AG09309 (cell line): ENCODE results near the gene CDC14B.

Source experiments
- DNase-seq: peaks from one replicate; pipeline ENCODE4 v3.0.0-alpha.2; 2010; ENCODE audit warnings: low read depth
- H3K4me3 ChIP-seq: 2 replicates; pipeline ENCODE4 v1.5.1; 2011; ENCODE audit warnings: mild to moderate bottlenecking, low read depth, low read length, moderate library complexity; ENCODE audit not compliant: control insufficient read depth
- CTCF ChIP-seq: IDR thresholded peaks from 2 replicates; pipeline ENCODE4 v1.5.1; 2011; ENCODE audit warnings: mild to moderate bottlenecking, low read depth, low read length, inconsistent platforms; ENCODE audit not compliant: insufficient read depth, control insufficient read depth; ENCODE audit errors: missing control alignments

The CDC14B gene

GRCh38 chr9:96513622-96514021 lies 106.0 kb downstream of the CDC14B start:
- DNase-seq, result no peak
- no peak overlapping the region for H3K4me3 ChIP-seq
- TF ChIP-seq CTCF, result no peak

GRCh38 chr9:96512240-96512639 lies 107.4 kb downstream of the CDC14B start:
- DNase-seq, result no peak
- TF ChIP-seq CTCF, result no peak

GRCh38 chr9:96510258-96510657 lies 109.4 kb downstream of the CDC14B start:
- no peak for TF ChIP-seq CTCF
- no peak for DNase-seq
- H3K4me3 ChIP-seq, result no peak overlapping the region

More at GRCh38 chr9:96512240-96512639, 107.4 kb downstream of the CDC14B start:
- no peak overlapping the region for H3K4me3 ChIP-seq

GRCh38 chr9:96509848-96510247 lies 109.8 kb downstream of the CDC14B start:
- no peak for TF ChIP-seq CTCF
- no peak for DNase-seq

GRCh38 chr9:96509026-96509425 lies 110.6 kb downstream of the CDC14B start:
- no peak overlapping the region for H3K4me3 ChIP-seq
- DNase-seq, result no peak
- no peak for TF ChIP-seq CTCF

More at GRCh38 chr9:96509848-96510247, 109.8 kb downstream of the CDC14B start:
- H3K4me3 ChIP-seq, result no peak overlapping the region

GRCh38 chr9:96508227-96508940 lies 111.3 kb downstream of the CDC14B start:
- no peak overlapping the region for H3K4me3 ChIP-seq
- TF ChIP-seq CTCF, result no peak
- DNase-seq, result no peak
